Muscle of leg (tissue), 11 donors: ENCODE data around the gene LAMTOR4. TPM values are rescaled to one million over a fixed set of nuclear protein-coding genes. Genes with fewer than 3 reads are reported as not detected.
A peak's percentile ranks its signal among the peaks of the same experiment; 100 is the strongest.
"Not testable (repeated sequence)": the region's sequence is repeated elsewhere in the genome, so short reads cannot be mapped to it uniquely, and the experiment has no call there.

ENCODE experiments used
- DNase-seq: peaks from one replicate; pipeline ENCODE4 v3.0.0; 2013
- H3K27ac ChIP-seq: one replicate; pipeline ENCODE4 v1.5.1; 2013; ENCODE audit warnings: mild to moderate bottlenecking, low read length, control low read depth
- H3K27me3 ChIP-seq: one replicate; pipeline ENCODE4 v1.6.1; 2013; ENCODE audit warnings: low read length; ENCODE audit not compliant: control insufficient read depth, insufficient read depth
- H3K36me3 ChIP-seq: one replicate; pipeline ENCODE4 v1.6.1; 2013; ENCODE audit warnings: low read length; ENCODE audit not compliant: control insufficient read depth, insufficient read depth
- H3K4me1 ChIP-seq: one replicate; pipeline ENCODE4 v1.6.1; 2013; ENCODE audit warnings: low read length; ENCODE audit not compliant: control insufficient read depth, insufficient read depth
- H3K4me3 ChIP-seq: one replicate; pipeline ENCODE4 v1.5.1; 2013; ENCODE audit warnings: low read length, control low read depth
- H3K9me3 ChIP-seq: replicated peaks from 2 replicates; pipeline ENCODE4 v1.6.1; 2013; ENCODE audit warnings: low read depth, low read length; ENCODE audit not compliant: control insufficient read depth
- WGBS: methylation state at CpG from one replicate; pipeline ENCODE4 v1.1.5; 2013; ENCODE audit warnings: missing lambda C conversion rate; ENCODE audit not compliant: insufficient coverage; 5-methylcytosine and 5-hydroxymethylcytosine counted together
- polyA plus RNA-seq, 8 donors: library from polyadenylated mRNA; unstranded; fragments of 120-200 nt; gene quantifications; one replicate each; pipeline versions ENCODE4 v1.2.1 to v1.2.3, GENCODE V29; 2013; ENCODE audit warnings: inconsistent platforms in 1 of 8, low replicate concordance in 1 of 8; ENCODE audit not compliant: insufficient read length in 8 of 8, insufficient read depth in 1 of 8
- total RNA-seq: library from RNA; stranded (reverse); fragments of 120-200 nt; gene quantifications from one replicate; pipeline ENCODE4 v1.2.4, GENCODE V29; 2013

Gene LAMTOR4
- total and polyA plus RNA-seq, 9 donors = 65.0 to 97.1 (median 73.7) TPM

DNA sequence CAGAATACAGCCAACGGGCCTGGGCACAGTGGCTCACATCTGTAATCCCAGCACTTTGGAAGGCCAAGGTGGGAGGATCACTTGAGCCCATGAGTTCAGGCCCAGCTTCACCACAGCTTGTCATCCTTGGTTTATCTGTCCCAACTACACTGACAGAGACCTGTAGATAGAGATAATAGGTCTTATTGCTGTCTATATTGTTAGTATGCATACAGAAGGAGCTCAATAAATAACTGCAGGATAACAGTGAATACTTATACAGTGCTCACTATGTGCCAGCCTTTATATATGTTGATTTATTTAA lies 28.0 kb upstream of the LAMTOR4 start:
- H3K36me3 ChIP-seq = peaks cover 22% of the 10 kb centered on the region
- no peaks in the 10 kb centered on the region for H3K27me3 ChIP-seq
- no peak overlapping the region for H3K27ac ChIP-seq
- no peak for DNase-seq
- peak overlapping the region; percentile 87 for H3K4me3 ChIP-seq
- peaks cover 14% of the 10 kb centered on the region for H3K4me1 ChIP-seq
- 29% methylated on average over 1 of the region's 1 CpG for whole genome bisulfite sequencing
- no peaks in the 10 kb centered on the region for H3K9me3 ChIP-seq

DNA sequence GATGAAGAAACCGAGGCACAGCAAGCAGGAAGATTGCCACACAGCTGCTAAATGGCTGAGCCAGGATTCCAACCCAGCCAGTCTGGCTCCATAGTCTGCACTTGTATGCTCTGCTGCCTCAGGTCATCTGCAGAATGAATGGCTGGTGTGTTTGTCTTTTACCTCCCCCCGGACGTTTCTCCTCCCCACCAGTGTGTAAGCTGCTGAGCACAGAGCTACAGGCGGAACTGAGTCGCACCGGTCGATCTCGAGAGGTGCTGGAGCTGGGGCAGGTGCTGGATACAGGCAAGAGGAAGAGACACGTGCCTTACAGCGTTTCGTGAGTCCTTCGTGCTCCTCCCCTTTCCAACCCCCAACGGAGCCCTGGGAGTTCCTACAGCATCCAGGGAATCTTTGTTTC lies 26.7 kb upstream of the LAMTOR4 start:
- no peak overlapping the region for H3K27ac ChIP-seq
- 60% methylated on average over 1 of the region's 13 CpGs for WGBS
- no peaks in the 10 kb centered on the region for H3K9me3 ChIP-seq
- H3K36me3 ChIP-seq = peaks cover 22% of the 10 kb centered on the region
- H3K4me3 ChIP-seq = no peak overlapping the region
- H3K27me3 ChIP-seq = no peaks in the 10 kb centered on the region
- DNase-seq = peak; percentile 5
- peaks cover 19% of the 10 kb centered on the region for H3K4me1 ChIP-seq

DNA sequence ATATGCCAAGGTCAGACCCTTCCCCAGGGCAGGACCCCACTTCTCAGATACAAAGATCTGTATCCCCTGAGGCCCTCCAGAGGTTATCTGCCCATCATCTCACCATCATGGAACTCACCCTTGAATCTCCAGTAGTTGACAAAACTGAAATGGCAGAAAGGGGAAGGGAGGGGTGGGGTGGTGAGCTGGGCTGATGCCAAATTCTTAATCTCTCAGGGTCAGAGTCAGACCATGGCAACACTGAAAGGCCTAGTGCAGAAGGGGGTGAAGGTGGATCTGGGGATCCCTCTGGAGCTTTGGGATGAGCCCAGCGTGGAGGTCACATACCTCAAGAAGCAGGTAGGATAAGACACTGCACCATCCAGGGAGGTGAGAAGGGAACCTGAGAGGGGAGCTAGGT lies 26.1 kb upstream of the LAMTOR4 start:
- no peak overlapping the region for H3K27ac ChIP-seq
- peaks cover 22% of the 10 kb centered on the region for H3K36me3 ChIP-seq
- H3K27me3 ChIP-seq = no peaks in the 10 kb centered on the region
- H3K4me3 ChIP-seq = no peak overlapping the region
- no peaks in the 10 kb centered on the region for H3K9me3 ChIP-seq
- 67% methylated on average over 1 of the region's 1 CpG for WGBS
- H3K4me1 ChIP-seq = peaks cover 19% of the 10 kb centered on the region
- peak; percentile 4 for DNase-seq

DNA sequence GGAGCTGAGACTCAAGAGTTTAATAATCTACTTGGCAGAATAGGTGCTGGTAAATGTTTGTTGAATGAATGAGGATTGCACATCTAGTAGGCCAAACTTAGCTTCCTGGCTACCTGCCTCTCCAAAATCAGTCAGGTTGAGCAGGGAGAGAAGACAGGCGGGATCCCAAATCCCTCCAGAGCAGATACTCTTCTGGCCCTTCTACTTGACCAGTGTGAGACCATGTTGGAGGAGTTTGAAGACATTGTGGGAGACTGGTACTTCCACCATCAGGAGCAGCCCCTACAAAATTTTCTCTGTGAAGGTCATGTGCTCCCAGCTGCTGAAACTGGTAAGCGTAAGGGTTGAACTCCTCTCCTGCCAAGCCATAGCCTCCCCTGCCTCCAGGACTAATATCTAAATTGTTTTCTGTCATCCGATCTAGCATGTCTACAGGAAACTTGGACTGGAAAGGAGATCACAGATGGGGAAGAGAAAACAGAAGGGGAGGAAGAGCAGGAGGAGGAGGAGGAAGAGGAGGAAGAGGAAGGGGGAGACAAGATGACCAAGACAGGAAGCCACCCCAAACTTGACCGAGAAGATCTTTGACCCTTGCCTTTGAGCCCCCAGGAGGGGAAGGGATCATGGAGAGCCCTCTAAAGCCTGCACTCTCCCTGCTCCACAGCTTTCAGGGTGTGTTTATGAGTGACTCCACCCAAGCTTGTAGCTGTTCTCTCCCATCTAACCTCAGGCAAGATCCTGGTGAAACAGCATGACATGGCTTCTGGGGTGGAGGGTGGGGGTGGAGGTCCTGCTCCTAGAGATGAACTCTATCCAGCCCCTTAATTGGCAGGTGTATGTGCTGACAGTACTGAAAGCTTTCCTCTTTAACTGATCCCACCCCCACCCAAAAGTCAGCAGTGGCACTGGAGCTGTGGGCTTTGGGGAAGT lies 24.2 kb upstream of the LAMTOR4 start:
- WGBS = 80% methylated on average over 2 of the region's 4 CpGs

DNA sequence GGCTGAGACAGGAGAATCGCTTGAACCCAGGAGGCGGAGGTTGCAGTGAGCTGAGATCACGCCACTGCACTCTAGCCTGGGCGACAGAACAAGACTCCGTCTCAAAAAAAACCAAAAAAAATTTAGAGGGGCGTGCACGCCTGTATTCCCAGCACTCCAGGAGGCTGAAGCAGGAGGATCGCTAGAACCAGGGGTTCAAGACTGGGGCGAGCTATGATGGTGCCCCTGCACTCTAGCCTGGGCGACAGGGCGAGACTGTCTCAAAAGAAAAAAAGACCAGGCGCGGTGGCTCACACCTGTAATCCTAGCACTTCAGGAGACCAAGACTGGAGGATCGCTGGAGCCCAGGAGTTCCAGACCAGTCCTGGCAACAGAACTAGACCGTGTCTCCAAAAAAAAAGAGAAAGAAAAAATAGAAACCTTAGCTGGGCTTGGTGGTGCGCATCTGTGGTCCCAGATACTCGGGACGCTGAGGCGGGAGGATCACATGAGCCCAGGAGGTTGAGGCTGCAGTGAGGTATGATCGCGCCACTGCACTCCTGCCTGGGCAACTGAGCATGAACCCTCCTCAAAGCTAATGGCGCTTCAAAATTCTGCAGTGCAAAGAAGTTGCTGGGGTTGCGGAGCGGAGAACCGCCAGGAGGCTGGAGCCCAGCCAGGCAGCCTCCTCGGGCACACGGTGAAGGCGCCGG lies 22.3 kb upstream of the LAMTOR4 start:
- H3K4me1 ChIP-seq = peaks cover 18% of the 10 kb centered on the region
- H3K27ac ChIP-seq = peak overlapping the region; percentile 93
- no peaks in the 10 kb centered on the region for H3K9me3 ChIP-seq
- H3K4me3 ChIP-seq = peak overlapping the region; percentile 55
- 8% methylated on average over 29 of the region's 29 CpGs for WGBS
- H3K27me3 ChIP-seq = no peaks in the 10 kb centered on the region
- no peak for DNase-seq
- H3K36me3 ChIP-seq = peaks cover 22% of the 10 kb centered on the region

More for the DNA sequence above, 24.2 kb upstream of the LAMTOR4 start:
- Histone ChIP-seq H3K27me3 (no peaks in the 10 kb centered on the region), H3K4me3 (no peak overlapping the region), H3K27ac (no peak overlapping the region), H3K4me1 (peaks cover 23% of the 10 kb centered on the region), H3K9me3 (no peaks in the 10 kb centered on the region), H3K36me3 (peaks cover 22% of the 10 kb centered on the region)
- DNase-seq = no peak

DNA sequence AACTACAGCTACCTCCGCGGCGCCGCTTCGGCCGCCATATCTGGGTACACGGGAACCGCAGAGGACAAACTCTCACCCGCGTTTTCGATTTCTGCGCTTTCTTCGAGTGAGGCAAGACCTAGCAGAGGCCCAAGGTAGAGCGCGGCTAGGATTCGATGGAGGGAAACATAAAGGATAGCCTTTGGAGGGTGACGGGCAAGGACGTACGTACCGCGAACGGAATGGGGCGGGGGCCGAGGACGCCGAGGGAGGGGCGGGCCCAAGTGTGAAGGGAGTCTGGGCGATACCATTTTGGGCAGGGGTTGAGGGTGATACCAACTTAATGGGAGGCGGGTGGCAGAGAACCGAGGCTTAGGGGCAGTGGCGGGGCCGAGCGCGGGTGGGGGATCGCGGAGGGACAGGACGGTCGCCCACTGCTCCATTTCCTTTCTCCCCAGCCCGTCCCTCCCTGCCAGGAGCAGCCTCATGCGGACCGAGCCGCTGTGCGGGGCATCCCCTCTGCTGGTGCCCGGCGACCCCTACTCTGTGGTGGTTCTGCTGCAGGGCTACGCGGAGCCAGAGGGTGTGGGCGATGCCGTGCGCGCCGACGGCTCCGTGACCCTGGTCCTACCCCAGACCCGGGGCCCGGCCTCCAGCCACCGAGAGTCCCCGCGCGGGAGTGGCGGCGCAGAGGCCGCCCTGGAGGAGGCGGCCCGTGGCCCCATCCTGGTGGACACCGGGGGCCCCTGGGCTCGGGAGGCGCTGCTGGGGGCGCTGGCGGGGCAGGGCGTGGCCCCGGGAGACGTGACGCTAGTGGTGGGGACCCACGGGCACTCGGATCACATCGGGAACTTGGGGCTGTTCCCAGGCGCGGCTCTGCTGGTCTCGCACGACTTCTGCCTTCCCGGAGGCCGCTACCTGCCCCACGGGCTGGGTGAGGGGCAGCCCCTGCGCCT lies 21.5 kb upstream of the LAMTOR4 start, which contains the start of gene MBLAC1:
Gene MBLAC1 (plus strand): TSS at position 37 of the 935 bp plus-strand sequence. CDS start 429 bp downstream, at position 466.
- Histone ChIP-seq H3K9me3 (no peaks in the 10 kb centered on the region), H3K4me3 (peak within 1 kb of the TSS; percentile 55), H3K36me3 (peaks cover 19% of the 10 kb centered on the region), H3K27me3 (peaks cover 2% of the 10 kb centered on the region), H3K4me1 (peaks cover 18% of the 10 kb centered on the region), H3K27ac (peak within 1 kb of the TSS; percentile 93)
- 1% methylated on average over 79 of the region's 85 CpGs for WGBS
- peak; percentile 97 for DNase-seq

DNA sequence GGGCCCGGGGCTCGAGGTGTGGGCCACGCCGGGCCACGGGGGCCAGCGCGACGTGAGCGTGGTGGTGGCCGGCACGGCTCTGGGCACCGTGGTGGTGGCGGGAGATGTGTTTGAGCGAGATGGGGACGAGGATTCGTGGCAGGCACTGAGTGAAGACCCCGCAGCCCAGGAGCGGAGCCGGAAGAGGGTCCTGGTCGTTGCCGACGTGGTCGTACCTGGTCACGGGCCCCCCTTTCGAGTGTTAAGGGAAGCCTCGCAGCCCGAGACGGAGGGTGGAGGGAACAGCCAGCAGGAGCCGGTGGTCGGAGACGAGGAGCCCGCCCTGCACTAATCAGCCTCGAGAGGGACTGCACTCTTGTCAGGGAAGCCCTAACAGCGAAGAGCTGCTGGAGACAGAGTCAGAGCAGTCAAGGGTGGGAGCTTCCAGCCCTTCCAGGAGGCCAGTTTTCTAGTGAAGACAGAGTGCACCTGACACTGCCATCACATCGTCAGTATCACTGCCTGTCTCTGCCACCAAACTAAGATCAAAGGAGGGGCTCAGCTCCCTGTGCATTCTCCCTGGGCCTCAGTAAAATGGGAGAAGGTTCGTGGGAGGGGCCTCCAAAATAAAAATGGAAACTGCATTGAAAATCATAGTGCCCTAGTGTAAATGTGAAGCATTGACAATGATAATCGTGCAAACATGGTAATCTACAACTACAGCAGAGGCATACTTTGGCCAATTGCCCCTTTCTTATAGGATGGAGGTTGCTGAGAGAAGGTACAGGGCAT lies 20.7 kb upstream of the LAMTOR4 start:
- peaks cover 18% of the 10 kb centered on the region for H3K4me1 ChIP-seq
- peak overlapping the region; percentile 55 for H3K4me3 ChIP-seq
- H3K27me3 ChIP-seq = peaks cover 2% of the 10 kb centered on the region
- H3K27ac ChIP-seq = peak overlapping the region; percentile 67
- no peaks in the 10 kb centered on the region for H3K9me3 ChIP-seq
- H3K36me3 ChIP-seq = peaks cover 13% of the 10 kb centered on the region
- peak; percentile 49 for DNase-seq
- WGBS = 0% methylated on average over 34 of the region's 37 CpGs

DNA sequence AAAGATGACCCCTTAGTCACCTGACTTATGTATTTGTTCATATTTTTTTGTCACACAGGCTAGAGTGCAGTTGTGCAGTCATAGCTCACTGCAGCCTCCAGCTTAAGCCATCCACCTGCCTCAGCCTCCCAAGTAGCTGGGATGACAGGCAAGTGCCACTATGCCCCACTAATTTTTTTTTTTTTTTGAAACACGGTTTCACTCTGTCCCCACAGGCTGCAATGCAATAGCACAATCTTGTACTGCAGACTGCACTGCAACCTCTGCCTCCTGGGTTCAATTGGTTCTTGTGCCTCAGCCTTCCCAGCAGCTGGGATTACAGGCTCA lies 20.1 kb upstream of the LAMTOR4 start:
- DNase-seq = no peak
- peaks cover 13% of the 10 kb centered on the region for H3K36me3 ChIP-seq
- H3K27ac ChIP-seq = peak overlapping the region; percentile 67
- 50% methylated on average over 1 of the region's 1 CpG for WGBS
- peaks cover 18% of the 10 kb centered on the region for H3K4me1 ChIP-seq
- peaks cover 2% of the 10 kb centered on the region for H3K27me3 ChIP-seq
- no peak overlapping the region for H3K4me3 ChIP-seq
- no peaks in the 10 kb centered on the region for H3K9me3 ChIP-seq

DNA sequence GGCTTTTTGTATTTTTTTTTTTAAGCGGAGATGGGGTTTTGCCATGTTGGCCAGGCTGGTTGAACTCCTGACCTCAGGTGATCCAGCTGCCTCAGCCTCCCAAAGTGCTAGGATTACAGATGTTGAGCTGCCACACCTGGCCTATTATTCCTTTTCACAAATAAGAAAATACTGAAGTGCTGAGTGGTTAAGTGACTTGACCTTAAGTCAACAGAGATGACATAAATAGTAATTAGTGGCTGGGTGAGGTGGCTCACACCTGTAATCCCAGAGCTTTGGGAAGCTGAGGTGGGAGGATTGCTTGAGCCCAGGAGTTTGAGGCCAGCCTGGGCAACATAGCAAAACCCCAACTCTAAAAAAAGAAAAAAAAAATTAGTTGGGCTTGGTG lies 18.5 kb upstream of the LAMTOR4 start:
- WGBS = no CpG with 5 or more reads among the region's 1 CpG
- H3K27me3 ChIP-seq, H3K27ac ChIP-seq, H3K4me3 ChIP-seq, H3K36me3 ChIP-seq, DNase-seq, H3K9me3 ChIP-seq: not testable (repeated sequence)
- peaks cover 18% of the 10 kb centered on the region for H3K4me1 ChIP-seq
